SK-N-SH (cell line): ENCODE data around the gene NREP. TPM values are rescaled to one million over a fixed set of nuclear protein-coding genes. Genes with fewer than 3 reads are reported as not detected.
A peak's percentile ranks its signal among the peaks of the same experiment; 100 is the strongest.

Source experiments
- CTCF ChIA-PET: fragments of 300-600, 350-600 bp; formaldehyde crosslinking; extraction: SDS; loops from one replicate; lab custom pipeline; 2021; lab: Yijun Ruan, JAX
- POLR2A ChIA-PET: fragments of 350-600 bp; sonication (Branson Sonifier 250); formaldehyde crosslinking; extraction: SDS; loops from one replicate; lab custom pipeline; 2020; ENCODE audit warnings: antibody characterized with exemption, inconsistent platforms; lab: Yijun Ruan, JAX
- DNase-seq: peaks from one replicate; pipeline ENCODE4 v3.0.0; 2012
- H2AFZ ChIP-seq: fragments of 200-600 bp; sonication (generic); 2 replicates; pipeline ENCODE4 v1.8.1; 2016; ENCODE audit warnings: antibody characterized with exemption, mild to moderate bottlenecking, low read depth
- H3F3A ChIP-seq: fragments of 200-600 bp; sonication (generic); replicated peaks from 2 replicates; pipeline ENCODE3; 2016; ENCODE audit warnings: antibody characterized with exemption, mild to moderate bottlenecking; ENCODE audit not compliant: insufficient read depth
- H3K27ac ChIP-seq, 2 experiments: fragments of 200-500 bp in 1 of 2; fragments of 200-600 bp in 1 of 2; sonication (Bioruptor generic) in 1 of 2; sonication (generic), shearing (Covaris generic) in 1 of 2; 2 replicates each; pipeline versions ENCODE4 v1.5.1 to v1.6.1; 2014 to 2016; ENCODE audit warnings: low read depth in 2 of 2, inconsistent platforms in 1 of 2, low read length in 1 of 2, mild to moderate bottlenecking in 1 of 2, mixed read lengths in 1 of 2
- H3K27me3 ChIP-seq: fragments of 200-600 bp; sonication (generic), shearing (Covaris generic); 2 replicates; pipeline ENCODE4 v1.6.1; 2016; ENCODE audit warnings: mixed run types; ENCODE audit not compliant: insufficient read depth
- H3K36me3 ChIP-seq, 2 experiments: fragments of 200-500 bp in 1 of 2; fragments of 200-600 bp in 1 of 2; sonication (Bioruptor generic) in 1 of 2; sonication (generic) in 1 of 2; replicated peaks in 1 of 2; 2 replicates each; pipeline versions ENCODE3 to v1.5.1; 2014 to 2016; ENCODE audit warnings: low read length in 1 of 2, mild to moderate bottlenecking in 1 of 2; ENCODE audit not compliant: insufficient read depth in 2 of 2, control insufficient read depth in 1 of 2
- H3K4me1 ChIP-seq, 2 experiments: fragments of 200-500 bp in 1 of 2; fragments of 200-600 bp in 1 of 2; sonication (Bioruptor generic) in 1 of 2; sonication (generic), shearing (Covaris generic) in 1 of 2; 2 replicates each; pipeline versions ENCODE4 v1.5.1 to v1.6.1; 2014 to 2016; ENCODE audit warnings: low read depth in 1 of 2, low read length in 1 of 2, mixed run types in 1 of 2; ENCODE audit not compliant: insufficient read depth in 2 of 2, control insufficient read depth in 1 of 2
- H3K4me2 ChIP-seq: fragments of 200-600 bp; sonication (generic), shearing (Covaris generic); 2 replicates; pipeline ENCODE4 v1.6.1; 2017; ENCODE audit warnings: mixed run types
- H3K4me3 ChIP-seq, 2 experiments: fragments of 200-500 bp in 1 of 2; fragments of 200-600 bp in 1 of 2; sonication (Bioruptor generic) in 1 of 2; sonication (generic), shearing (Covaris generic) in 1 of 2; 2 replicates each; pipeline versions ENCODE4 v1.5.1 to v1.8.1; 2014 to 2016; ENCODE audit warnings: low read depth in 2 of 2, inconsistent platforms in 1 of 2, low read length in 1 of 2, mild to moderate bottlenecking in 1 of 2, mixed read lengths in 1 of 2, moderate library complexity in 1 of 2
- H3K79me2 ChIP-seq: fragments of 200-600 bp; sonication (generic); 2 replicates; pipeline ENCODE4 v1.8.1; 2017; ENCODE audit warnings: mild to moderate bottlenecking; ENCODE audit not compliant: insufficient read depth
- H3K9ac ChIP-seq: fragments of 200-600 bp; sonication (generic); 2 replicates; pipeline ENCODE4 v1.6.1; 2017; ENCODE audit warnings: mixed run types
- H3K9me2 ChIP-seq: fragments of 200-600 bp; sonication (generic); 2 replicates; pipeline ENCODE4 v1.6.1; 2017; ENCODE audit warnings: mixed run types
- H3K9me3 ChIP-seq: fragments of 200-600 bp; sonication (generic); 2 replicates; pipeline ENCODE4 v1.6.1; 2017; ENCODE audit warnings: mixed run types, mild to moderate bottlenecking, moderate library complexity
- H4K20me1 ChIP-seq: fragments of 200-600 bp; sonication (generic); 2 replicates; pipeline ENCODE4 v1.6.1; 2017; ENCODE audit warnings: mild to moderate bottlenecking, mixed run types; ENCODE audit not compliant: insufficient read depth
- CHD2 ChIP-seq: fragments of 150-350 bp; IDR thresholded peaks from 2 replicates; pipeline ENCODE4 v1.6.1; 2018; ENCODE audit warnings: low read length; ENCODE audit not compliant: partially characterized antibody
- CTCF ChIP-seq: fragments of 200-600 bp; sonication (generic); IDR thresholded peaks from 2 replicates; pipeline ENCODE4 v1.6.1; 2017; ENCODE audit warnings: antibody characterized with exemption, mild to moderate bottlenecking, moderate library complexity
- EP300 ChIP-seq, 2 experiments: IDR thresholded peaks; 2 replicates each; pipeline versions ENCODE4 v1.4.0 to v1.6.1; 2012; ENCODE audit warnings: borderline replicate concordance in 1 of 2, low read depth in 1 of 2, low read length in 1 of 2
- FOSL2 ChIP-seq: IDR thresholded peaks from 2 replicates; pipeline ENCODE4 v1.4.0; 2012; ENCODE audit warnings: low read depth, mild to moderate bottlenecking, moderate library complexity, borderline replicate concordance
- FOXJ3 ChIP-seq: sonication (generic); formaldehyde crosslinking; IDR thresholded peaks from 2 replicates; pipeline ENCODE4 v1.5.1; 2020; ENCODE audit warnings: mild to moderate bottlenecking, missing genetic modification reagents
- GABPA ChIP-seq: IDR thresholded peaks from 2 replicates; pipeline ENCODE4 v1.4.0; 2012; ENCODE audit warnings: low read depth, mild to moderate bottlenecking
- JUND ChIP-seq: IDR thresholded peaks from 2 replicates; pipeline ENCODE4 v1.4.0; 2012
- MXI1 ChIP-seq: IDR thresholded peaks from 2 replicates; pipeline ENCODE4 v1.6.1; 2012; ENCODE audit warnings: mild to moderate bottlenecking, low read depth, low read length, improper control_type of control experiment
- RCOR1 ChIP-seq: fragments of 150-350 bp; IDR thresholded peaks from 2 replicates; pipeline ENCODE4 v1.6.1; 2017; ENCODE audit warnings: antibody characterized with exemption, low read length
- REST ChIP-seq: IDR thresholded peaks from 2 replicates; pipeline ENCODE4 v1.6.1; 2012; ENCODE audit warnings: mild to moderate bottlenecking, low read depth, low read length, moderate library complexity
- RXRA ChIP-seq: IDR thresholded peaks from 2 replicates; pipeline ENCODE4 v1.4.0; 2012; ENCODE audit warnings: low read depth, mild to moderate bottlenecking, borderline replicate concordance
- SIN3A ChIP-seq: IDR thresholded peaks from 2 replicates; pipeline ENCODE4 v1.6.1; 2012; ENCODE audit warnings: low read depth, mild to moderate bottlenecking, low read length, moderate library complexity, borderline replicate concordance
- SMC3 ChIP-seq: IDR thresholded peaks from 2 replicates; pipeline ENCODE4 v1.6.1; 2012; ENCODE audit warnings: low read depth, low read length, improper control_type of control experiment
- TCF12 ChIP-seq: IDR thresholded peaks from 2 replicates; pipeline ENCODE4 v1.4.0; 2012
- TEAD4 ChIP-seq: IDR thresholded peaks from 2 replicates; pipeline ENCODE4 v1.4.0; 2012; ENCODE audit warnings: mild to moderate bottlenecking, borderline replicate concordance; ENCODE audit not compliant: insufficient read depth
- USF2 ChIP-seq: fragments of 150-350 bp; IDR thresholded peaks from 2 replicates; pipeline ENCODE4 v1.6.1; 2017; ENCODE audit warnings: antibody characterized with exemption, low read length, low read depth, borderline replicate concordance
- YY1 ChIP-seq: IDR thresholded peaks from 2 replicates; pipeline ENCODE4 v1.4.0; 2012; ENCODE audit warnings: low read depth, mild to moderate bottlenecking
- ZBTB33 ChIP-seq: IDR thresholded peaks from 2 replicates; pipeline ENCODE4 v1.4.0; 2012; ENCODE audit warnings: low read depth, borderline replicate concordance
- WGBS: methylation state at CpG from one replicate; pipeline ENCODE4 v1.1.6; 2017; ENCODE audit warnings: low lambda C conversion rate; 5-methylcytosine and 5-hydroxymethylcytosine counted together
- polyA plus RNA-seq, 3 experiments: library from polyadenylated mRNA; depleted of rRNA; stranded (reverse); fragments of >200 nt; gene quantifications; 2 replicates each; pipeline ENCODE4 v1.2.3, GENCODE V29; 2012
- TF ChIP-seq, protein P1 (sequence below): IDR thresholded peaks from 2 replicates; pipeline ENCODE4 v1.4.0; 2012; ENCODE audit warnings: low read depth

NREP gene
- polyA plus RNA-seq, 1 of the 3 experiments (the other 2 are of a cell fraction): 94.4 TPM

- TF ChIP-seq, protein P1, sequence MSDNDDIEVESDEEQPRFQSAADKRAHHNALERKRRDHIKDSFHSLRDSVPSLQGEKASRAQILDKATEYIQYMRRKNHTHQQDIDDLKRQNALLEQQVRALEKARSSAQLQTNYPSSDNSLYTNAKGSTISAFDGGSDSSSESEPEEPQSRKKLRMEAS: no peak
- TF ChIP-seq GABPA (no peak), SMC3 (no peak), TEAD4 (no peak), JUND (no peak), USF2 (no peak), CTCF (no peak), CHD2 (no peak), EP300 (IDR thresholded peaks at IDR 0.05; ENCODE audit: borderline replicate concordance in 1 of 2, low read depth in 1 of 2, low read length in 1 of 2) (no peak), TCF12 (no peak), FOSL2 (no peak), RCOR1 (no peak)
- TF ChIP-seq, all 33 proteins: peak for 0
Observed at GRCh38 chr5:111682121-111682520, 74.9 kb downstream of the NREP start (continued).

GRCh38 chr5:111681414-111682120 lies 75.4 kb downstream of the NREP start:
- H3K4me2 ChIP-seq: peak overlapping the region; percentile 60
- H4K20me1 ChIP-seq: no peaks in the 10 kb centered on the region
- H3K4me3 ChIP-seq: peak overlapping the region in 1 of 2 experiments; percentile 39; a peak in 1 of 4 replicates
- CTCF ChIA-PET: interaction anchor here (1.9 kb wide), 1 partner anchor 9 kb away, joined by 5 read pairs; no protein-coding TSS in a partner anchor
- no peaks in the 10 kb centered on the region for H3K27me3 ChIP-seq
- peak overlapping the region; percentile 47; the same call in 1 of the 2 replicates for H3K9ac ChIP-seq
- DNase-seq: no peak
- WGBS: 35% methylated on average over 4 of the region's 8 CpGs
- peak overlapping the region; percentile 73 for H2AFZ ChIP-seq
- H3K36me3 ChIP-seq: no peaks in the 10 kb centered on the region
- POLR2A ChIA-PET: interaction anchor here (1.1 kb wide), 1 partner anchor 76 kb away, joined by 4 read pairs; the partner anchor contains the start of gene NREP
- peak overlapping the region; percentile 96 to 97 for H3K27ac ChIP-seq
- H3K9me2 ChIP-seq: no peaks in the 10 kb centered on the region
- no peaks in the 10 kb centered on the region for H3K9me3 ChIP-seq
- peaks cover 19% of the 10 kb centered on the region for H3F3A ChIP-seq
- H3K79me2 ChIP-seq: no peaks in the 10 kb centered on the region
- H3K4me1 ChIP-seq: peaks cover 20 to 27% of the 10 kb centered on the region in 2 experiments
- TF ChIP-seq RXRA (no peak), CTCF (no peak), SIN3A (no peak), TEAD4 (no peak), FOXJ3 (no peak), JUND (no peak), YY1 (no peak), REST (no peak), ZBTB33 (no peak), MXI1 (no peak)
